Liver (tissue), 3 donors: ENCODE measurements around the gene ZDHHC8.

Experiments used
- GABPA ChIP-seq, 2 donors: IDR thresholded peaks in 1 of 2; conservative IDR thresholded peaks in 1 of 2; 2 replicates each; pipeline ENCODE4 v1.6.1; 2016; ENCODE audit warnings: antibody characterized with exemption in 2 of 2, mild to moderate bottlenecking in 1 of 2, moderate library complexity in 1 of 2
- TAF1 ChIP-seq: conservative IDR thresholded peaks from 2 replicates; pipeline ENCODE4 v1.6.1; 2016; ENCODE audit warnings: antibody characterized with exemption, mild to moderate bottlenecking
- YY1 ChIP-seq: IDR thresholded peaks from 2 replicates; pipeline ENCODE4 v1.6.1; 2016; ENCODE audit warnings: antibody characterized with exemption, mild to moderate bottlenecking
- TF ChIP-seq, protein P1 (sequence below): fragments of 150-350 bp; IDR thresholded peaks from 2 replicates; pipeline ENCODE4 v1.5.1; 2017; ENCODE audit warnings: improper control_type of control experiment, low read depth, low read length; ENCODE audit not compliant: missing input control
- TF ChIP-seq, protein P2 (sequence below): IDR thresholded peaks from 2 replicates; pipeline ENCODE4 v1.6.1; 2016; ENCODE audit warnings: antibody characterized with exemption
- TF ChIP-seq, protein P3 (sequence below): IDR thresholded peaks from 2 replicates; pipeline ENCODE4 v1.6.1; 2016; ENCODE audit warnings: antibody characterized with exemption, mild to moderate bottlenecking
- donor health status: healthy.
- donor health status: healthy.

DNA sequence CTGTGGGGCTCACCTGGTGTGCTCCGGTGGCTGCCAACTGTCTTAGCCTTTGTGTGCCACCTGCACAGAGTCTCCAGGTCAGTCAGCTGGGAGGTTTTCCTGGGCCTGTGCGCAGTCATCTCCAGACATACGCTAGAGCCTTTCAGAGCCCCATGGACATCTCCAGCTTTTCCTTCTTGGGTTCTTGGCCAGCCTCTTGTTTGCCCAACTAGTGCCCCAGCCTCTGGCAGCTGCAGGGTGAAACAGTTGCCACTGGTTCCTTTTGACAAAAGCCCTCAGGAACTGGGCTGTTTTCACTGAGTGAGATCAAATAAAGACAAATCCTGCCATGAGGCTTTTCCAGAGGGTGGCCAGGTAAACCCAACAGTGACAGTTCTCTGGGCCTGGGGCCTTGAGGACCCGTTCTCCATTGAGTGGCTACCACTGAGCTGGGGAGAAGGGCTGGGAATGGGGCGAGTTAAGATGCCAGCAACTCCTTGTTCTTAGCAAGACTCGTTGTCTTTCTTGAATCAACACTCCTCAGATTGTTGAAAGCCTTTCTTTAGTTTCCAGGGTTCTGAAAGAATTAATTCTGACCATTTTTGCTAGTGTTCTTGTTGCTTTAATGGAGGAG lies 32.4 kb upstream of the ZDHHC8 start:
- TF ChIP-seq YY1 (no peak), TAF1 (no peak), GABPA (IDR thresholded peaks at IDR 0.05 in 1 of 2, conservative IDR thresholded peaks at IDR 0.05 in 1 of 2) (no peak)
- TF ChIP-seq, protein P1, sequence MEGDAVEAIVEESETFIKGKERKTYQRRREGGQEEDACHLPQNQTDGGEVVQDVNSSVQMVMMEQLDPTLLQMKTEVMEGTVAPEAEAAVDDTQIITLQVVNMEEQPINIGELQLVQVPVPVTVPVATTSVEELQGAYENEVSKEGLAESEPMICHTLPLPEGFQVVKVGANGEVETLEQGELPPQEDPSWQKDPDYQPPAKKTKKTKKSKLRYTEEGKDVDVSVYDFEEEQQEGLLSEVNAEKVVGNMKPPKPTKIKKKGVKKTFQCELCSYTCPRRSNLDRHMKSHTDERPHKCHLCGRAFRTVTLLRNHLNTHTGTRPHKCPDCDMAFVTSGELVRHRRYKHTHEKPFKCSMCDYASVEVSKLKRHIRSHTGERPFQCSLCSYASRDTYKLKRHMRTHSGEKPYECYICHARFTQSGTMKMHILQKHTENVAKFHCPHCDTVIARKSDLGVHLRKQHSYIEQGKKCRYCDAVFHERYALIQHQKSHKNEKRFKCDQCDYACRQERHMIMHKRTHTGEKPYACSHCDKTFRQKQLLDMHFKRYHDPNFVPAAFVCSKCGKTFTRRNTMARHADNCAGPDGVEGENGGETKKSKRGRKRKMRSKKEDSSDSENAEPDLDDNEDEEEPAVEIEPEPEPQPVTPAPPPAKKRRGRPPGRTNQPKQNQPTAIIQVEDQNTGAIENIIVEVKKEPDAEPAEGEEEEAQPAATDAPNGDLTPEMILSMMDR: no peak
- TF ChIP-seq, protein P2, sequence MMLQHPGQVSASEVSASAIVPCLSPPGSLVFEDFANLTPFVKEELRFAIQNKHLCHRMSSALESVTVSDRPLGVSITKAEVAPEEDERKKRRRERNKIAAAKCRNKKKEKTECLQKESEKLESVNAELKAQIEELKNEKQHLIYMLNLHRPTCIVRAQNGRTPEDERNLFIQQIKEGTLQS: no peak
- TF ChIP-seq, protein P3, sequence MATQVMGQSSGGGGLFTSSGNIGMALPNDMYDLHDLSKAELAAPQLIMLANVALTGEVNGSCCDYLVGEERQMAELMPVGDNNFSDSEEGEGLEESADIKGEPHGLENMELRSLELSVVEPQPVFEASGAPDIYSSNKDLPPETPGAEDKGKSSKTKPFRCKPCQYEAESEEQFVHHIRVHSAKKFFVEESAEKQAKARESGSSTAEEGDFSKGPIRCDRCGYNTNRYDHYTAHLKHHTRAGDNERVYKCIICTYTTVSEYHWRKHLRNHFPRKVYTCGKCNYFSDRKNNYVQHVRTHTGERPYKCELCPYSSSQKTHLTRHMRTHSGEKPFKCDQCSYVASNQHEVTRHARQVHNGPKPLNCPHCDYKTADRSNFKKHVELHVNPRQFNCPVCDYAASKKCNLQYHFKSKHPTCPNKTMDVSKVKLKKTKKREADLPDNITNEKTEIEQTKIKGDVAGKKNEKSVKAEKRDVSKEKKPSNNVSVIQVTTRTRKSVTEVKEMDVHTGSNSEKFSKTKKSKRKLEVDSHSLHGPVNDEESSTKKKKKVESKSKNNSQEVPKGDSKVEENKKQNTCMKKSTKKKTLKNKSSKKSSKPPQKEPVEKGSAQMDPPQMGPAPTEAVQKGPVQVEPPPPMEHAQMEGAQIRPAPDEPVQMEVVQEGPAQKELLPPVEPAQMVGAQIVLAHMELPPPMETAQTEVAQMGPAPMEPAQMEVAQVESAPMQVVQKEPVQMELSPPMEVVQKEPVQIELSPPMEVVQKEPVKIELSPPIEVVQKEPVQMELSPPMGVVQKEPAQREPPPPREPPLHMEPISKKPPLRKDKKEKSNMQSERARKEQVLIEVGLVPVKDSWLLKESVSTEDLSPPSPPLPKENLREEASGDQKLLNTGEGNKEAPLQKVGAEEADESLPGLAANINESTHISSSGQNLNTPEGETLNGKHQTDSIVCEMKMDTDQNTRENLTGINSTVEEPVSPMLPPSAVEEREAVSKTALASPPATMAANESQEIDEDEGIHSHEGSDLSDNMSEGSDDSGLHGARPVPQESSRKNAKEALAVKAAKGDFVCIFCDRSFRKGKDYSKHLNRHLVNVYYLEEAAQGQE: no peak
